OCI-LY3 (cell line): ENCODE results near the gene CABLES1.

Experiments used
- H2AFZ ChIP-seq: fragments of 200-600, 300-600 bp; shearing (Covaris generic); 2 replicates; pipeline ENCODE4 v1.6.0; 2014; ENCODE audit warnings: antibody characterized with exemption, low read depth, low read length
- H3K27ac ChIP-seq: fragments of 200-600, 300-600 bp; sonication (generic); 2 replicates; pipeline ENCODE4 v1.5.1; 2014; ENCODE audit warnings: mild to moderate bottlenecking, low read length, moderate library complexity, mixed read lengths
- H3K27me3 ChIP-seq: fragments of 200-600, 300-600 bp; sonication (generic); 2 replicates; pipeline ENCODE4 v1.6.1; 2014; ENCODE audit warnings: low read depth, low read length, mixed read lengths
- H3K36me3 ChIP-seq: fragments of 200-600, 300-600 bp; sonication (generic); replicated peaks from 2 replicates; pipeline ENCODE3; 2014; ENCODE audit warnings: low read depth, low read length, mixed read lengths
- H3K4me1 ChIP-seq: fragments of 300-600, 200-600 bp; sonication (generic); 2 replicates; pipeline ENCODE4 v1.6.1; 2014; ENCODE audit warnings: low read length, mixed read lengths
- H3K4me2 ChIP-seq: fragments of 200-600, 300-600 bp; sonication (generic); 2 replicates; pipeline ENCODE4 v1.6.1; 2014; ENCODE audit warnings: low read length, mixed read lengths
- H3K4me3 ChIP-seq: fragments of 300-600, 200-600 bp; sonication (generic); 2 replicates; pipeline ENCODE4 v1.5.1; 2014; ENCODE audit warnings: antibody characterized with exemption, mild to moderate bottlenecking, low read length, moderate library complexity
- H3K79me2 ChIP-seq: fragments of 300-600, 200-600 bp; shearing (Covaris generic); 2 replicates; pipeline ENCODE4 v1.6.1; 2014; ENCODE audit warnings: mild to moderate bottlenecking, low read length, mixed read lengths
- H3K9ac ChIP-seq: fragments of 300-600, 200-600 bp; shearing (Covaris generic); 2 replicates; pipeline ENCODE4 v1.6.0; 2014; ENCODE audit warnings: mild to moderate bottlenecking, low read length, moderate library complexity
- H3K9me3 ChIP-seq: fragments of 200-600, 300-600 bp; shearing (Covaris generic); 2 replicates; pipeline ENCODE4 v1.6.1; 2014; ENCODE audit warnings: low read length, mixed read lengths; ENCODE audit not compliant: insufficient read depth
- H4K20me1 ChIP-seq: fragments of 200-600, 300-600 bp; sonication (generic); 2 replicates; pipeline ENCODE4 v1.6.1; 2016; ENCODE audit warnings: low read length, mixed read lengths; ENCODE audit not compliant: insufficient read depth
- CTCF ChIP-seq: fragments of 200-600, 300-600 bp; sonication (generic); IDR thresholded peaks from 2 replicates; pipeline ENCODE4 v1.5.1; 2014; ENCODE audit warnings: antibody characterized with exemption, low read length, low read depth
- EZH2phosphoT487 ChIP-seq: fragments of 200-600 bp; shearing (Covaris generic); IDR thresholded peaks from 2 replicates; pipeline ENCODE4 v1.6.1; 2018; ENCODE audit warnings: antibody characterized with exemption, mixed run types, low read depth

Gene CABLES1

GRCh38 chr18:23122334-23123229 lies 12.7 kb upstream of the CABLES1 start:
- no peak overlapping the region for H3K4me3 ChIP-seq
- no peak overlapping the region for H2AFZ ChIP-seq
- no peaks in the 10 kb centered on the region for H3K79me2 ChIP-seq
- no peaks in the 10 kb centered on the region for H4K20me1 ChIP-seq
- no peak for TF ChIP-seq CTCF
- TF ChIP-seq EZH2phosphoT487: no peak
- H3K27ac ChIP-seq: no peak overlapping the region
- H3K27me3 ChIP-seq: peaks cover 4% of the 10 kb centered on the region; the same call in 1 of the 2 replicates
- no peaks in the 10 kb centered on the region for H3K9me3 ChIP-seq
- H3K9ac ChIP-seq: no peak overlapping the region
- no peak overlapping the region for H3K4me2 ChIP-seq
- H3K4me1 ChIP-seq: peaks cover 21% of the 10 kb centered on the region
- H3K36me3 ChIP-seq: no peaks in the 10 kb centered on the region

GRCh38 chr18:23126376-23127056 lies 8.8 kb upstream of the CABLES1 start:
- no peak overlapping the region for H3K27ac ChIP-seq
- H3K79me2 ChIP-seq: no peaks in the 10 kb centered on the region
- H3K9me3 ChIP-seq: no peaks in the 10 kb centered on the region
- H3K4me3 ChIP-seq: peak overlapping the region; percentile 64
- peak overlapping the region; percentile 83 for H3K4me2 ChIP-seq
- H3K4me1 ChIP-seq: peaks cover 26% of the 10 kb centered on the region
- H2AFZ ChIP-seq: peak overlapping the region; percentile 93
- H4K20me1 ChIP-seq: no peaks in the 10 kb centered on the region
- TF ChIP-seq EZH2phosphoT487 (no peak), CTCF (no peak)
- H3K9ac ChIP-seq: peak overlapping the region; percentile 39; the same call in 1 of the 2 replicates
- no peaks in the 10 kb centered on the region for H3K36me3 ChIP-seq
- no peaks in the 10 kb centered on the region for H3K27me3 ChIP-seq

- no peaks in the 10 kb centered on the region for H3K9me3 ChIP-seq
- no peak for TF ChIP-seq EZH2phosphoT487
- TF ChIP-seq CTCF: no peak
- no peaks in the 10 kb centered on the region for H4K20me1 ChIP-seq
- no peak overlapping the region for H3K27ac ChIP-seq
- H3K4me1 ChIP-seq: peaks cover 31% of the 10 kb centered on the region
- H3K36me3 ChIP-seq: no peaks in the 10 kb centered on the region
- no peaks in the 10 kb centered on the region for H3K79me2 ChIP-seq
- H2AFZ ChIP-seq: peak overlapping the region; percentile 93; the same call in 1 of the 2 replicates
- H3K9ac ChIP-seq: peak overlapping the region; percentile 39; the same call in 1 of the 2 replicates
- peak overlapping the region; percentile 83 for H3K4me2 ChIP-seq
- peak overlapping the region; percentile 64 for H3K4me3 ChIP-seq
- no peaks in the 10 kb centered on the region for H3K27me3 ChIP-seq
These were observed 8.2 kb upstream of the CABLES1 start for GRCh38 chr18:23127090-23127489.
